Measurements from ENCODE around the gene GK.
"Not testable (repeated sequence)": the region's sequence is repeated elsewhere in the genome, so short reads cannot be mapped to it uniquely, and the experiment has no call there.

GK gene

GRCh38 chrX:30653415-30654131, at the start of gene GK:
Gene GK, plus strand, starts transcription at chrX:30653423. Its CDS starts 115 bp downstream, at chrX:30653538.
- FAIRE-seq = no peak

- no peak for FAIRE-seq
Measured at GRCh38 chrX:30607155-30607554, 46.1 kb upstream of the GK start.

- no peak for FAIRE-seq
Measured at GRCh38 chrX:30610026-30610425, 43.2 kb upstream of the GK start.

GRCh38 chrX:30612250-30612655, 41.0 kb upstream of the GK start:
- FAIRE-seq = no peak

GRCh38 chrX:30613721-30614120, 39.5 kb upstream of the GK start:
- FAIRE-seq = no peak

- FAIRE-seq = no peak
Measured at GRCh38 chrX:30615229-30615628, 38.0 kb upstream of the GK start.

GRCh38 chrX:30618160-30618765, 35.0 kb upstream of the GK start:
- no peak for FAIRE-seq

- no peak for FAIRE-seq
Measured at GRCh38 chrX:30620125-30620524, 33.1 kb upstream of the GK start.

- no peak for FAIRE-seq
Measured at GRCh38 chrX:30620980-30621618, 32.1 kb upstream of the GK start.

GRCh38 chrX:30622361-30622760, 30.9 kb upstream of the GK start:
- no peak for FAIRE-seq

GRCh38 chrX:30626402-30626801, 26.8 kb upstream of the GK start:
- FAIRE-seq = no peak

- FAIRE-seq = no peak
Measured at GRCh38 chrX:30627818-30628652, 25.2 kb upstream of the GK start.

GRCh38 chrX:30634070-30634469, 19.2 kb upstream of the GK start:
- FAIRE-seq = not testable (repeated sequence)

GRCh38 chrX:30635630-30636029, 17.6 kb upstream of the GK start:
- FAIRE-seq = no peak

- FAIRE-seq = no peak
Measured at GRCh38 chrX:30637874-30638815, 15.1 kb upstream of the GK start.

- not testable (repeated sequence) for FAIRE-seq
Measured at GRCh38 chrX:30639702-30640101, 13.5 kb upstream of the GK start.

GRCh38 chrX:30642642-30643041, 10.6 kb upstream of the GK start:
- FAIRE-seq = no peak

GRCh38 chrX:30643313-30643821, 9.9 kb upstream of the GK start:
- no peak for FAIRE-seq

GRCh38 chrX:30649859-30650258, 3.4 kb upstream of the GK start:
- FAIRE-seq = no peak

GRCh38 chrX:30652527-30653414, 452 bp upstream of the GK start:
- no peak for FAIRE-seq

- not testable (repeated sequence) for FAIRE-seq
Measured at GRCh38 chrX:30654386-30654785, 1.2 kb downstream of the GK start.
